Esophagus squamous epithelium (tissue), 4 donors: ENCODE measurements around the gene MC2R.

Experiments used
- POLR2A ChIP-seq, 4 donors: fragments of 450-650 bp; IDR thresholded peaks; one replicate each; pipeline ENCODE4 v1.6.1; 2017; ENCODE audit warnings: antibody characterized with exemption in 4 of 4, mild to moderate bottlenecking in 4 of 4, moderate library complexity in 3 of 4
- TF ChIP-seq, protein P1 (sequence below), 6 experiments: fragments of 450-650 bp in 4 of 6; fragments of 200-600 bp in 2 of 6; sonication (generic) in 2 of 6; IDR thresholded peaks; one replicate each; pipeline ENCODE4 v1.5.1; 2016 to 2019; ENCODE audit warnings: antibody characterized with exemption in 6 of 6, mild to moderate bottlenecking in 4 of 6, moderate library complexity in 4 of 6

DNA sequence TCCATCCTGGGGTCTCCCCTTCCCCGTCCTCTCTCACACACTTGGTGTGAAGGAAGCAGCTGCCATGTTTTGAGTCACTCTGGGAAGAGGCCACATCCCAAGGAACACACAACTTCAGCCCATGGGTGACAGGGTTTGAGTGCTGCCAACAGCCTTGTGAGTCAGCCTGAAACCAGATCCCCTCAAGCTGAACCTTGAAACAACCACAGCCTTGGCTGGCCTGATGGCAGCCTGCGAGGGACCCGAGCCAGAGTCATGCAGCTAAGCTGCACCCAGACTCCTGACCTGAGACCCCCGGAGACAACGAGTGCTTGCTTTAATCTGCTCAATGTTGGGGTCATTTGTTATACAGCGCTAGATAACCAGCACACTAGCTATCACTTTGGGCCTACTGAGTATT lies 19.3 kb upstream of the MC2R start:
- TF ChIP-seq, protein P1, sequence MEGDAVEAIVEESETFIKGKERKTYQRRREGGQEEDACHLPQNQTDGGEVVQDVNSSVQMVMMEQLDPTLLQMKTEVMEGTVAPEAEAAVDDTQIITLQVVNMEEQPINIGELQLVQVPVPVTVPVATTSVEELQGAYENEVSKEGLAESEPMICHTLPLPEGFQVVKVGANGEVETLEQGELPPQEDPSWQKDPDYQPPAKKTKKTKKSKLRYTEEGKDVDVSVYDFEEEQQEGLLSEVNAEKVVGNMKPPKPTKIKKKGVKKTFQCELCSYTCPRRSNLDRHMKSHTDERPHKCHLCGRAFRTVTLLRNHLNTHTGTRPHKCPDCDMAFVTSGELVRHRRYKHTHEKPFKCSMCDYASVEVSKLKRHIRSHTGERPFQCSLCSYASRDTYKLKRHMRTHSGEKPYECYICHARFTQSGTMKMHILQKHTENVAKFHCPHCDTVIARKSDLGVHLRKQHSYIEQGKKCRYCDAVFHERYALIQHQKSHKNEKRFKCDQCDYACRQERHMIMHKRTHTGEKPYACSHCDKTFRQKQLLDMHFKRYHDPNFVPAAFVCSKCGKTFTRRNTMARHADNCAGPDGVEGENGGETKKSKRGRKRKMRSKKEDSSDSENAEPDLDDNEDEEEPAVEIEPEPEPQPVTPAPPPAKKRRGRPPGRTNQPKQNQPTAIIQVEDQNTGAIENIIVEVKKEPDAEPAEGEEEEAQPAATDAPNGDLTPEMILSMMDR (IDR thresholded peaks at IDR 0.05), result no peak
- TF ChIP-seq POLR2A (IDR thresholded peaks at IDR 0.05), result no peak
